Memory B cell (primary cell): ENCODE results near the gene PRKAA1.
"Not testable (repeated sequence)": the region's sequence is repeated elsewhere in the genome, so short reads cannot be mapped to it uniquely, and the experiment has no call there.

Experiments used
- ATAC-seq: fragments of 150-1000 bp; cut with Tn5 transposase; 2 replicates; pipeline ENCODE4 v1.10.0; 2021; ENCODE audit warnings: low read depth, mild to moderate bottlenecking, moderate library complexity
- DNase-seq, 2 donors: peaks; one replicate each; pipeline ENCODE4 v3.0.0; 2022; ENCODE audit warnings: low spot score in 2 of 2
- H3K27ac Mint-ChIP-seq: one replicate; pipeline ENCODE4 v1.8.0; 2022; ENCODE audit warnings: mild to moderate bottlenecking, moderate library complexity, mixed read lengths
- H3K27me3 Mint-ChIP-seq: one replicate; pipeline ENCODE4 v1.8.0; 2022; ENCODE audit warnings: mixed read lengths
- H3K36me3 Mint-ChIP-seq: one replicate; pipeline ENCODE4 v1.8.0; 2022; ENCODE audit warnings: mild to moderate bottlenecking, mixed read lengths
- H3K4me1 Mint-ChIP-seq: one replicate; pipeline ENCODE4 v1.8.0; 2022; ENCODE audit warnings: mixed read lengths
- H3K4me3 Mint-ChIP-seq: one replicate; pipeline ENCODE4 v1.8.0; 2022; ENCODE audit warnings: mild to moderate bottlenecking, moderate library complexity, mixed read lengths
- H3K9me3 Mint-ChIP-seq: one replicate; pipeline ENCODE4 v1.8.0; 2022; ENCODE audit warnings: mixed read lengths

PRKAA1 gene

DNA sequence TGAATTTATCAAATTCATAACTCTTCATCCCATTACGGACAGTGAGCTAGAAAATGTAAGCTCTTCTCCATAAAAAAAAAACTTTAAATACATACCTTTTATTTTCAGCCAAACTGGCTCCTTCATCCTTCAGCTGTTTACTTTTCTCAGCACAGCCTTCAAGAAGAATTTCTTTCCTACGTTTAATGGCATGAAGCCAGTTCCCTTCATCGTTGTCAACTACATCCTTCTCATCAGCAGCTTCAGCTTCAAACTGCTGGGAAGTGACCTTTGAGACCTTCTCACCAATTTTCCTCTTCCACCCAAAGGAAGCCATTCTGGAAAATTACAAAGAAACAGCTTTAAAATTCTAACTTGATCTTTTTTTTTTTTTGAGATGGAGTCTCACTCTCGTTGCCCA lies 51.5 kb downstream of the PRKAA1 start:
- H3K4me3 Mint-ChIP-seq: no peak overlapping the region
- H3K27me3 Mint-ChIP-seq: no peaks in the 10 kb centered on the region
- ATAC-seq (no peak), DNase-seq (no peak)
- H3K9me3 Mint-ChIP-seq: no peaks in the 10 kb centered on the region
- peaks cover 20% of the 10 kb centered on the region for H3K36me3 Mint-ChIP-seq
- H3K4me1 Mint-ChIP-seq: peaks cover 17% of the 10 kb centered on the region
- no peak overlapping the region for H3K27ac Mint-ChIP-seq

GRCh38 chr5:40743771-40744170 lies 54.4 kb downstream of the PRKAA1 start:
- H3K9me3 Mint-ChIP-seq: peaks cover 7% of the 10 kb centered on the region
- no peaks in the 10 kb centered on the region for H3K27me3 Mint-ChIP-seq
- H3K4me3 Mint-ChIP-seq: no peak overlapping the region
- no peak overlapping the region for H3K27ac Mint-ChIP-seq
- H3K36me3 Mint-ChIP-seq: peaks cover 38% of the 10 kb centered on the region
- ATAC-seq (no peak), DNase-seq (no peak)
- peaks cover 10% of the 10 kb centered on the region for H3K4me1 Mint-ChIP-seq

DNA sequence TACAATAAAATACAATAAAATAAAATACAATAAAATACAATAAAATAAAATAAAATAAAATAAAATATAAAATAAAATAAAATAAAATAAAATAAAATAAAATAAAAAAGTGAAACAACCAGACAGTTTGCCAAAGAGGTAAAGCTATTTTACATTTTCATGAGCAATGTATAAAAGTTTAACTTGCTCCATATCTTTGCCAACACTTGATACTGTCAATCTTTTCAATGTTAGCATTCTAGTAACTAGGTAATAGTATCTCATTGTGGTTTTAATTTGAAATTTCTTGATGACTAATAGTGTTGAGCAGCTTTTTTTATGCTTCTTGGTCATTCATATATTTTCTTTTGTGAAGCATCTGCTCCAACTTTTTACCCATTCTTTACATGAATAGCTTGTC lies 59.7 kb downstream of the PRKAA1 start:
- peaks cover 8% of the 10 kb centered on the region for H3K9me3 Mint-ChIP-seq
- peaks cover 23% of the 10 kb centered on the region for H3K4me1 Mint-ChIP-seq
- H3K27ac Mint-ChIP-seq: no peak overlapping the region
- H3K4me3 Mint-ChIP-seq: no peak overlapping the region
- ATAC-seq: no peak
- no peaks in the 10 kb centered on the region for H3K27me3 Mint-ChIP-seq
- no peak for DNase-seq
- H3K36me3 Mint-ChIP-seq: peaks cover 37% of the 10 kb centered on the region

DNA sequence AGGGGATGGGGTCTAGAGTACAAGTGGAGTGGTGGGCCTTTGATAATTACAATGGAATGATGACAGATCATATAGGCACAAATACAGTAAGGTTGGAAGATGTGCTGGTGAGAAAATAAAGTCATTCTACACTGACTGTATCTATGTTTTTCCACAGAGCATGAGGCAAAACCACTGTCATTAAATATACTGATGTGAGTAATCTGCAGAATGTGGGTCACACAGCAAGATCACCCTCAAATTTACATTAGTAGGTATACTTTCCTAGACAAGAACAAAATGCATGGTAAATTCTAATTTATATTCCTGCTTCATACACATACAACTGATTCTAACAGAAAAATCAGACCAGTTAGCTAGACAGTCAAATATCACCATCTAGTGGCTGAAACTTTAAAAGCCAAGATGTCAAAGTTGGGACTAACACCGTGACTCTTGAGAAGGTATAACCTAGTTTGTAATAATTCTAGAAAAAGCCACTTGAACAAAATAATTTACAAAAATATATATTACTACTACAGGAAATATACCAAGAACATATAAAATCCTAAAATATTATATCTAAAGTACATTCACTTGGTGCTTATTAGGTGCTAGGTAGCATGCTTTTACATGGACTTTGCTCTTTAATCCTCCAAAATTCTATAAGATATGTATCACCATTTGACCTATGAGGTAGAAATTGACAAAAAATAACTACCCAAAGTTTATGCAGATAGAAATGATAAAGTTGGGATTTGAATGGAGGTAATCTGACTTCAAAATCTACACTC lies 61.9 kb downstream of the PRKAA1 start:
- peaks cover 23% of the 10 kb centered on the region for H3K4me1 Mint-ChIP-seq
- peak in 1 of 2 donors; percentile 38 for DNase-seq
- peaks cover 28% of the 10 kb centered on the region for H3K36me3 Mint-ChIP-seq

GRCh38 chr5:40735609-40736008 lies 62.6 kb downstream of the PRKAA1 start:
- H3K27me3 Mint-ChIP-seq: no peaks in the 10 kb centered on the region
- DNase-seq: no peak
- peaks cover 2% of the 10 kb centered on the region for H3K9me3 Mint-ChIP-seq
- no peak overlapping the region for H3K27ac Mint-ChIP-seq
- H3K4me1 Mint-ChIP-seq: peaks cover 26% of the 10 kb centered on the region
- no peak for ATAC-seq
- no peak overlapping the region for H3K4me3 Mint-ChIP-seq
- H3K36me3 Mint-ChIP-seq: peaks cover 24% of the 10 kb centered on the region

More for the DNA sequence above, 61.9 kb downstream of the PRKAA1 start:
- Mint-ChIP-seq H3K27me3 (no peaks in the 10 kb centered on the region), H3K27ac (no peak overlapping the region), H3K9me3 (peaks cover 6% of the 10 kb centered on the region), H3K4me3 (no peak overlapping the region)
- peak; percentile 63 for ATAC-seq

- H3K36me3 Mint-ChIP-seq: peaks cover 20% of the 10 kb centered on the region
- peaks cover 1% of the 10 kb centered on the region for H3K9me3 Mint-ChIP-seq
- no peak for ATAC-seq
- no peak overlapping the region for H3K27ac Mint-ChIP-seq
- no peak overlapping the region for H3K4me3 Mint-ChIP-seq
- peaks cover 26% of the 10 kb centered on the region for H3K4me1 Mint-ChIP-seq
- DNase-seq: no peak
- H3K27me3 Mint-ChIP-seq: no peaks in the 10 kb centered on the region
These were observed 63.2 kb downstream of the PRKAA1 start for GRCh38 chr5:40734986-40735385.

GRCh38 chr5:40733879-40734563 lies 64.2 kb downstream of the PRKAA1 start:
- Mint-ChIP-seq H3K4me3 (no peak overlapping the region), H3K27ac (no peak overlapping the region)
- ATAC-seq: no peak

GRCh38 chr5:40733434-40733833 lies 64.7 kb downstream of the PRKAA1 start:
- H3K27ac Mint-ChIP-seq: no peak overlapping the region
- H3K4me1 Mint-ChIP-seq: peaks cover 26% of the 10 kb centered on the region
- H3K27me3 Mint-ChIP-seq: no peaks in the 10 kb centered on the region
- DNase-seq (no peak), ATAC-seq (no peak)
- H3K36me3 Mint-ChIP-seq: peaks cover 13% of the 10 kb centered on the region
- H3K4me3 Mint-ChIP-seq: no peak overlapping the region
- H3K9me3 Mint-ChIP-seq: no peaks in the 10 kb centered on the region

More at GRCh38 chr5:40733879-40734563, 64.2 kb downstream of the PRKAA1 start:
- peaks cover 1% of the 10 kb centered on the region for H3K9me3 Mint-ChIP-seq
- H3K4me1 Mint-ChIP-seq: peaks cover 26% of the 10 kb centered on the region
- H3K36me3 Mint-ChIP-seq: peaks cover 16% of the 10 kb centered on the region
- no peak for DNase-seq
- no peaks in the 10 kb centered on the region for H3K27me3 Mint-ChIP-seq

DNA sequence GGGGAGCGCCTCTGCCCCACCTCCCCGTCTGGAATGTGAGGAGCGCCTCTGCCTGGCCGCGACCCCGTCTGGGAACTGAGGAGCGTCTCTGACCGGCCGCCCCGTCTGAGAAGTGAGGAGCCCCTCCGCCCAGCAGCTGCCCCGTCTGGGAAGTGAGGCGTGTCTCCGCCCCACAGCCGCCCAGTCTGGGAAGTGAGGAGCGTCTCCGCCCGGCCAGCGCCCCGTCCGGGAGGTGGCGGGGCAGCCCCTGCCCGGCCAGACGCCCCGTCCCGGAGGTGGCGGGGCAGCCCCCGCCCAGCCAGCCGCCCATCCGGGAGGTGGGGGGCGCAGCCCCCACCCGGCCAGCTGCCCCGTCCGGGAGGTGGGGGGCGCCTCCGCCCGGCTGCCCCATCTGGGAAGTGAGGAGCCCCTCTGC lies 75.7 kb downstream of the PRKAA1 start:
- not testable (repeated sequence) for H3K4me3 Mint-ChIP-seq, DNase-seq, H3K9me3 Mint-ChIP-seq, H3K4me1 Mint-ChIP-seq, H3K27me3 Mint-ChIP-seq, ATAC-seq, H3K27ac Mint-ChIP-seq
- H3K36me3 Mint-ChIP-seq: peaks cover 29% of the 10 kb centered on the region

GRCh38 chr5:40720069-40720468 lies 78.1 kb downstream of the PRKAA1 start:
- no peak overlapping the region for H3K4me3 Mint-ChIP-seq
- no peaks in the 10 kb centered on the region for H3K27me3 Mint-ChIP-seq
- no peak overlapping the region for H3K27ac Mint-ChIP-seq
- no peaks in the 10 kb centered on the region for H3K4me1 Mint-ChIP-seq
- ATAC-seq (no peak), DNase-seq (no peak)
- H3K36me3 Mint-ChIP-seq: peaks cover 27% of the 10 kb centered on the region
- H3K9me3 Mint-ChIP-seq: peaks cover 2% of the 10 kb centered on the region

GRCh38 chr5:40717281-40717680 lies 80.9 kb downstream of the PRKAA1 start:
- Mint-ChIP-seq H3K4me3 (no peak overlapping the region), H3K27ac (no peak overlapping the region), H3K36me3 (peaks cover 23% of the 10 kb centered on the region), H3K9me3 (peaks cover 2% of the 10 kb centered on the region), H3K27me3 (no peaks in the 10 kb centered on the region), H3K4me1 (no peaks in the 10 kb centered on the region)
- DNase-seq (no peak), ATAC-seq (no peak)

- Mint-ChIP-seq H3K36me3 (peaks cover 24% of the 10 kb centered on the region), H3K27ac (no peak overlapping the region), H3K4me1 (no peaks in the 10 kb centered on the region), H3K4me3 (no peak overlapping the region), H3K27me3 (no peaks in the 10 kb centered on the region), H3K9me3 (peaks cover 1% of the 10 kb centered on the region)
- no peak for ATAC-seq
- no peak for DNase-seq
These were observed 81.6 kb downstream of the PRKAA1 start for GRCh38 chr5:40716590-40716989.

DNA sequence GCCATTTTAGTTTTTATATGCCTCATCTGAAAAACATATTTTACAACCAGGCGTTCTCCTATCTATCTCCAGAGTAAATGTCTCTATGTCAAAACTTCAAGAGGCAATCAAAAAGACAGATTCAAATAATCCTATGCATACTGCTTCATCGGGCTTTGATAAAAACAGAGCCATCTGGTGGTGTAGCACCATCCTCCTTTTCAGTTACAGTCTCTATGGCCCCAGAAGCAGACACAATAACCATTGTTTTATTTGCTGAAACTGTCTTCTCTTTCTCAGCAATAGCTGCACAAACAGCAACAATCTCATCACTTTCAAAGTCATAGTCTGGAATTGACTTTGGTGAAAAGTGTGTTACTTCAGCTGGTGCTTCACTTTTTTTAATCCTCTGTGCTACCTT lies 82.2 kb downstream of the PRKAA1 start:
- DNase-seq (no peak), ATAC-seq (no peak)
- no peaks in the 10 kb centered on the region for H3K4me1 Mint-ChIP-seq

GRCh38 chr5:40714001-40714400 lies 84.2 kb downstream of the PRKAA1 start:
- Mint-ChIP-seq H3K4me1 (no peaks in the 10 kb centered on the region), H3K36me3 (peaks cover 27% of the 10 kb centered on the region), H3K27me3 (no peaks in the 10 kb centered on the region), H3K27ac (no peak overlapping the region), H3K9me3 (no peaks in the 10 kb centered on the region), H3K4me3 (no peak overlapping the region)
- no peak for DNase-seq
- no peak for ATAC-seq

More for the DNA sequence above, 82.2 kb downstream of the PRKAA1 start:
- Mint-ChIP-seq H3K4me3 (no peak overlapping the region), H3K27me3 (no peaks in the 10 kb centered on the region), H3K9me3 (no peaks in the 10 kb centered on the region), H3K36me3 (peaks cover 22% of the 10 kb centered on the region), H3K27ac (no peak overlapping the region)
